Kidney (tissue), 14 donors: Measurements from ENCODE around the gene SLC4A2. TPM values are rescaled to one million over a fixed set of nuclear protein-coding genes. Genes with fewer than 3 reads are reported as not detected.

ENCODE experiments used
- DNase-seq, 5 donors: peaks; one replicate each; pipeline ENCODE4 v3.0.0-alpha.2; 2013 to 2020
- FAIRE-seq: peaks from 2 replicates; lab custom pipeline; 2012; peaks lifted over from hg19 to GRCh38; lab: Jason Lieb, UNC
- H3K27ac ChIP-seq, 2 donors: one replicate each; pipeline ENCODE4 v1.7.0; 2013; ENCODE audit warnings: low read depth in 2 of 2, low read length in 2 of 2, inconsistent platforms in 1 of 2
- H3K27me3 ChIP-seq: one replicate; pipeline ENCODE4 v1.7.1; 2013; ENCODE audit warnings: low read length, inconsistent platforms; ENCODE audit not compliant: control insufficient read depth, insufficient read depth
- H3K36me3 ChIP-seq, 3 donors: one replicate each; pipeline versions ENCODE4 v1.7.0 to v1.7.1; 2013; ENCODE audit warnings: low read length in 3 of 3, control low read depth in 1 of 3, inconsistent platforms in 1 of 3; ENCODE audit not compliant: insufficient read depth in 3 of 3, control insufficient read depth in 2 of 3
- H3K4me1 ChIP-seq, 3 donors: one replicate each; pipeline versions ENCODE4 v1.7.0 to v1.7.1; 2013; ENCODE audit warnings: low read length in 3 of 3, inconsistent platforms in 1 of 3, low read depth in 1 of 3; ENCODE audit not compliant: control insufficient read depth in 2 of 3, insufficient read depth in 2 of 3
- H3K4me3 ChIP-seq, 3 donors: one replicate each; pipeline versions ENCODE4 v1.7.0 to v1.8.1; 2013; ENCODE audit warnings: low read length in 3 of 3, control low read depth in 1 of 3, inconsistent platforms in 1 of 3
- H3K9ac ChIP-seq, 3 donors: one replicate each; pipeline versions ENCODE4 v1.7.0 to v1.7.1; 2013; ENCODE audit warnings: low read length in 3 of 3, control low read depth in 1 of 3, inconsistent platforms in 1 of 3
- H3K9me3 ChIP-seq, 3 donors: one replicate each; pipeline versions ENCODE4 v1.7.0 to v1.7.1; 2013; ENCODE audit warnings: low read length in 3 of 3, control low read depth in 1 of 3, inconsistent platforms in 1 of 3; ENCODE audit not compliant: control insufficient read depth in 2 of 3, insufficient read depth in 1 of 3
- intact Hi-C: fragments of 100-400 bp; cut with DNase I; formaldehyde crosslinking; loops from one replicate; pipeline ENCODE4 v1.11.1; 2022
- polyA plus RNA-seq: library from polyadenylated mRNA; stranded (reverse); fragments of 350-450 nt; fragmentation: Illumina TruSeq; extraction: RNeasy Lipid Tissue Mini Kit (QIAGEN cat#74804); gene quantifications from one replicate; pipeline ENCODE4 v1.2.3, GENCODE V29; 2014; ENCODE audit warnings: low read depth, low replicate concordance; ENCODE audit not compliant: insufficient read depth
- total RNA-seq: library from RNA; stranded (reverse); fragmentation: NEBNext Ultra II Directional; extraction: Animal tissue kit (Norgen Biotek cat#: 25700); gene quantifications from one replicate; pipeline ENCODE4 v1.2.1, GENCODE V29; 2021
- TF ChIP-seq, protein P1 (sequence below): IDR thresholded peaks from 3 replicates; pipeline ENCODE4 v1.5.1; 2012; ENCODE audit warnings: mild to moderate bottlenecking, moderate library complexity, borderline replicate concordance; ENCODE audit not compliant: insufficient read depth; ENCODE audit errors: extremely low read depth
- donor health status: control.
- donor health status: control.
- donor health status: control.
- donor health status: control.
- donor health status: control.
- donor health status: DM: yes; HTN: yes; CAD: no.
- donor health status: Normal renal cell carcinoma (clear cell type).

The SLC4A2 gene
- total and polyA plus RNA-seq, 2 donors from 2014 or later, result 104 to 150 TPM

DNA sequence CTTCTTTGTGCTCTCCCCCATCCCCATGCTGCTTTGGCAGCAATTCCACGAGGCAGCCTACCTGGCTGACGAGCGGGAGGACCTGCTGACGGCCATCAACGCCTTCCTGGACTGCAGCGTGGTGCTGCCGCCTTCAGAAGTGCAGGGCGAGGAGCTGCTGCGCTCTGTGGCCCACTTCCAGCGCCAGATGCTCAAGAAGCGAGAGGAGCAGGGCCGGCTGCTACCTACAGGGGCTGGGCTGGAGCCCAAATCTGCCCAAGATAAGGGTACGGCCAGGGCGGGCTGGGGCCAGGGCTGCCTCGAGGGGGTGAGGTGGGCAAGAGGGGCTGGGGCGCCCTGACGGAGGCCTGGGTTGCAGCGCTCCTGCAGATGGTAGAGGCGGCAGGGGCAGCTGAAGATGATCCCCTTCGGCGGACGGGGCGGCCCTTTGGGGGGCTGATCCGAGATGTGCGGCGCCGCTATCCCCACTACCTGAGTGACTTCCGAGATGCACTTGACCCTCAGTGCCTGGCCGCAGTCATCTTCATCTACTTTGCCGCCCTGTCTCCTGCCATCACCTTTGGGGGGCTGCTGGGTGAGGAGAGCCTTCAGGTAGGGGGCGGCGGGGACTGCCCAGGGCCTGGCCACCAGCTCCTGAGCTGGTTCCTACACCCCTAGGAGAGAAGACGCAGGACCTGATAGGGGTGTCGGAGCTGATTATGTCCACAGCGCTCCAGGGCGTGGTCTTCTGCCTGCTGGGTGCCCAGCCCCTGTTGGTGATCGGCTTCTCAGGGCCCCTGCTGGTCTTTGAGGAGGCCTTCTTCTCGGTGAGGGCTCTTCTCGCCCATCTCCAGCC is 11.9 kb downstream of the SLC4A2 start:
- Histone ChIP-seq H3K36me3 (peaks cover 4 to 54% (median 25%) of the 10 kb centered on the region in 3 donors), H3K4me1 (no peaks in the 10 kb centered on the region), H3K9me3 (no peaks in the 10 kb centered on the region), H3K27ac (no peak overlapping the region), H3K4me3 (no peak overlapping the region), H3K27me3 (no peaks in the 10 kb centered on the region), H3K9ac (no peak overlapping the region)
- DNase-seq, result peak in 1 of 5 donors; percentile 74
- intact Hi-C loops, result no loop called here
- TF ChIP-seq, protein P1, sequence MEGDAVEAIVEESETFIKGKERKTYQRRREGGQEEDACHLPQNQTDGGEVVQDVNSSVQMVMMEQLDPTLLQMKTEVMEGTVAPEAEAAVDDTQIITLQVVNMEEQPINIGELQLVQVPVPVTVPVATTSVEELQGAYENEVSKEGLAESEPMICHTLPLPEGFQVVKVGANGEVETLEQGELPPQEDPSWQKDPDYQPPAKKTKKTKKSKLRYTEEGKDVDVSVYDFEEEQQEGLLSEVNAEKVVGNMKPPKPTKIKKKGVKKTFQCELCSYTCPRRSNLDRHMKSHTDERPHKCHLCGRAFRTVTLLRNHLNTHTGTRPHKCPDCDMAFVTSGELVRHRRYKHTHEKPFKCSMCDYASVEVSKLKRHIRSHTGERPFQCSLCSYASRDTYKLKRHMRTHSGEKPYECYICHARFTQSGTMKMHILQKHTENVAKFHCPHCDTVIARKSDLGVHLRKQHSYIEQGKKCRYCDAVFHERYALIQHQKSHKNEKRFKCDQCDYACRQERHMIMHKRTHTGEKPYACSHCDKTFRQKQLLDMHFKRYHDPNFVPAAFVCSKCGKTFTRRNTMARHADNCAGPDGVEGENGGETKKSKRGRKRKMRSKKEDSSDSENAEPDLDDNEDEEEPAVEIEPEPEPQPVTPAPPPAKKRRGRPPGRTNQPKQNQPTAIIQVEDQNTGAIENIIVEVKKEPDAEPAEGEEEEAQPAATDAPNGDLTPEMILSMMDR, result no peak
- no peak for FAIRE-seq

DNA sequence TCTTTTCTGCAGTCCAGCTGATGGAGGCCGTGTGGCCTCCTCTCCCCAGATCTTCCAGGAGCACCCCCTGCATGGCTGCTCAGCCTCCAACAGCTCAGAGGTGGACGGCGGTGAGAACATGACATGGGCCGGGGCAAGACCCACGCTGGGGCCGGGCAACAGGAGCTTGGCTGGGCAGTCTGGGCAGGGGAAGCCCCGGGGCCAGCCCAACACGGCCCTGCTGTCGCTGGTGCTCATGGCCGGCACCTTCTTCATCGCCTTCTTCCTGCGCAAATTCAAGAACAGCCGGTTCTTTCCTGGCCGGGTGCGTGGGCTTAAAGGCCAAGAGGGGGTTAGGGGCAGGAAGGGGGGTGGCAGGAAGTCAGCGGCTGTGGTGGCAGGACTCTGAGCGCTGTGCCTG is 14.6 kb downstream of the SLC4A2 start:
- H3K4me3 ChIP-seq, result no peak overlapping the region
- peak in 1 of 5 donors; percentile 55 for DNase-seq
- H3K4me1 ChIP-seq, result peaks cover 0 to 9% (median 0%) of the 10 kb centered on the region in 3 donors
- H3K27me3 ChIP-seq, result no peaks in the 10 kb centered on the region
- H3K9ac ChIP-seq, result no peak overlapping the region
- H3K36me3 ChIP-seq, result peaks cover 2 to 38% (median 19%) of the 10 kb centered on the region in 3 donors
- intact Hi-C loops, result no loop called here
- no peaks in the 10 kb centered on the region for H3K9me3 ChIP-seq
- H3K27ac ChIP-seq, result no peak overlapping the region
- FAIRE-seq, result no peak
- TF ChIP-seq, protein P1, result no peak

DNA sequence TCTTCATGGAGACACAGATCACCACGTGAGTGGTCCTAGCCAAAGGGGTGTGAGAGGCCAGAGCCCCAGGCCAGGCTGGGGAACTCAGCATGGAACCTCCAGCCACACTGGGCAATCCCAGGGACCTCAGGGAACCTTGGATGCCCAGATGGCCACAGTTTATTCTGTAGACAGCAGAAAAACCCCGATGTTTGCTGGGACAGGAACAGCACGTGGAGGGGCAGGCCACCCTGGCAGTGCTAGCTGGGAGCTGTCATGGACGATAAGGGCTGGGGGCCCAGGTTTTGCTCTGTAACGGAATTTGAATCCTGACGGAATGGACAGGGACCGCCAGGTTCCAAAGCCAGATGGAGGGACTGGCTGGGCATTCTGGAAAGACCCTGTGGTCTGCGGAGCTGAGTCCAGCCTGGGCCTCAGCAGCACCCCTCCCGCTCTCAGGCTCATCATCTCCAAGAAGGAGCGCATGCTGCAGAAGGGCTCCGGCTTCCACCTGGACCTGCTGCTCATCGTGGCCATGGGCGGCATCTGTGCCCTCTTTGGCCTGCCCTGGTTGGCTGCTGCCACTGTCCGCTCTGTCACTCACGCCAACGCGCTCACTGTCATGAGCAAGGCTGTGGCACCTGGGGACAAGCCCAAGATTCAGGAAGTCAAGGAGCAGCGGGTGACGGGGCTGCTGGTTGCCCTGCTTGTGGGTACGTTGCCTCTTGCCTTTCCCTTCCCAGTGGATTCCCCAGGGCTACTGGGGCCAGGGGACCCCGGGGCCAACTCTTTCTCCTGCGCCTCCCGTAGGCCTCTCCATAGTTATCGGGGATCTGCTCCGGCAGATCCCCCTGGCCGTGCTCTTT is 15.7 kb downstream of the SLC4A2 start:
- TF ChIP-seq, protein P1, result no peak
- Histone ChIP-seq H3K9me3 (no peaks in the 10 kb centered on the region), H3K4me3 (no peak overlapping the region), H3K27me3 (no peaks in the 10 kb centered on the region), H3K36me3 (peaks cover 2 to 29% (median 17%) of the 10 kb centered on the region in 3 donors), H3K27ac (no peak overlapping the region), H3K9ac (no peak overlapping the region), H3K4me1 (peaks cover 0 to 20% (median 6%) of the 10 kb centered on the region in 3 donors)
- intact Hi-C loops, result no loop called here
- FAIRE-seq, result no peak
- DNase-seq, result peak in 1 of 5 donors; percentile 66
